A172 (cell line): ENCODE data around the gene COX17. TPM values are rescaled to one million over a fixed set of nuclear protein-coding genes. Genes with fewer than 3 reads are reported as not detected.
"Not testable (repeated sequence)": the region's sequence is repeated elsewhere in the genome, so short reads cannot be mapped to it uniquely, and the experiment has no call there.

Experiments
- DNase-seq: peaks from one replicate; pipeline ENCODE4 v3.0.0-alpha.2; 2015; ENCODE audit warnings: low spot score
- total RNA-seq: library from RNA; depleted of rRNA; stranded (reverse); fragments of >200 nt; shearing (Covaris generic); gene quantifications from 2 replicates; pipeline ENCODE4 v1.2.3, GENCODE V29; 2014; rRNA removed

COX17 gene
- total RNA-seq, result 46.2 and 58.3 TPM in 2 replicates

GRCh38 chr3:119676771-119677640 lies at the start of gene COX17:
Gene COX17, minus strand, starts transcription at chr3:119677406. Its CDS starts 96 bp downstream, at chr3:119677310.
- DNase-seq, result peak; percentile 91

GRCh38 chr3:119726909-119727308 lies 49.7 kb upstream of the COX17 start:
- DNase-seq, result no peak

GRCh38 chr3:119723022-119723421 lies 45.8 kb upstream of the COX17 start:
- DNase-seq, result no peak

- no peak for DNase-seq
Observed at GRCh38 chr3:119717520-119717919, 40.3 kb upstream of the COX17 start.

GRCh38 chr3:119716998-119717397 lies 39.8 kb upstream of the COX17 start:
- no peak for DNase-seq

GRCh38 chr3:119715105-119715504 lies 37.9 kb upstream of the COX17 start:
- DNase-seq, result no peak

- DNase-seq, result no peak
Observed at GRCh38 chr3:119703820-119704531, 26.8 kb upstream of the COX17 start.

GRCh38 chr3:119702530-119703527 lies 25.6 kb upstream of the COX17 start, which contains the start of gene CFAP91:
Gene CFAP91, plus strand, starts transcription at chr3:119703022. Its CDS starts 77 bp downstream, at chr3:119703099.
- peak; percentile 84 for DNase-seq

- DNase-seq, result no peak
Observed at GRCh38 chr3:119700920-119701734, 23.9 kb upstream of the COX17 start.

- peak; percentile 87 for DNase-seq
Observed at GRCh38 chr3:119700269-119700919, 23.2 kb upstream of the COX17 start.

GRCh38 chr3:119697394-119697793 lies 20.2 kb upstream of the COX17 start:
- no peak for DNase-seq

- DNase-seq, result peak; percentile 27
Observed at GRCh38 chr3:119695480-119695879, 18.3 kb upstream of the COX17 start.

- peak; percentile 43 for DNase-seq
Observed at GRCh38 chr3:119690043-119690656, 12.9 kb upstream of the COX17 start.

- no peak for DNase-seq
Observed at GRCh38 chr3:119683421-119683820, 6.2 kb upstream of the COX17 start.

GRCh38 chr3:119681279-119681678 lies 4.1 kb upstream of the COX17 start:
- peak; percentile 29 for DNase-seq

GRCh38 chr3:119679874-119680273 lies 2.7 kb upstream of the COX17 start:
- DNase-seq, result no peak

- DNase-seq, result not testable (repeated sequence)
Observed at GRCh38 chr3:119678209-119678608, 1.0 kb upstream of the COX17 start.

- no peak for DNase-seq
Observed at GRCh38 chr3:119677641-119677934, 382 bp upstream of the COX17 start.

GRCh38 chr3:119676020-119676419 lies 1.2 kb downstream of the COX17 start:
- DNase-seq, result no peak
